ENCODE data around the gene C1QTNF1.

GRCh38 chr17:79082311-79083190 is 58.6 kb downstream of the C1QTNF1 start:
- TF ChIP-seq CTCF (IDR thresholded peaks at IDR 0.05) (peak in 5 of 7 experiments; percentile 55 to 80 (median 67)), POLR2AphosphoS5 (IDR thresholded peaks at IDR 0.05) (no peak)
